Activated CD8-positive, alpha-beta memory T cell treated with anti-CD3 and anti-CD28 coated beads for 1 hour (primary cell): Measurements from ENCODE around the gene SPTBN5.

ENCODE experiments used
- DNase-seq, 2 donors: peaks; one replicate each; pipeline ENCODE4 v3.0.0-alpha.2; 2020; ENCODE audit warnings: low read depth in 1 of 2; ENCODE audit errors: extremely low read depth in 1 of 2

SPTBN5 gene

GRCh38 chr15:41827290-41827879 lies 66.5 kb downstream of the SPTBN5 start:
- no peak for DNase-seq

GRCh38 chr15:41825572-41826535 lies 68.0 kb downstream of the SPTBN5 start:
- DNase-seq: no peak

- DNase-seq: no peak
Observed at GRCh38 chr15:41825145-41825544, 68.7 kb downstream of the SPTBN5 start.

- no peak for DNase-seq
Observed at GRCh38 chr15:41824062-41824745, 69.6 kb downstream of the SPTBN5 start.

- no peak for DNase-seq
Observed at GRCh38 chr15:41823502-41823901, 70.4 kb downstream of the SPTBN5 start.

- DNase-seq: no peak
Observed at GRCh38 chr15:41822957-41823356, 70.9 kb downstream of the SPTBN5 start.

- DNase-seq: no peak
Observed at GRCh38 chr15:41822471-41822870, 71.4 kb downstream of the SPTBN5 start.

- DNase-seq: no peak
Observed at GRCh38 chr15:41821831-41822230, 72.0 kb downstream of the SPTBN5 start.

- no peak for DNase-seq
Observed at GRCh38 chr15:41820791-41821423, 72.9 kb downstream of the SPTBN5 start.

- DNase-seq: no peak
Observed at GRCh38 chr15:41819455-41820050, 74.3 kb downstream of the SPTBN5 start.

GRCh38 chr15:41817781-41818180 lies 76.1 kb downstream of the SPTBN5 start:
- DNase-seq: no peak

- no peak for DNase-seq
Observed at GRCh38 chr15:41817327-41817726, 76.5 kb downstream of the SPTBN5 start.

- no peak for DNase-seq
Observed at GRCh38 chr15:41816788-41817187, 77.1 kb downstream of the SPTBN5 start.

- DNase-seq: no peak
Observed at GRCh38 chr15:41814534-41814933, 79.3 kb downstream of the SPTBN5 start.

- DNase-seq: no peak
Observed at GRCh38 chr15:41813426-41813825, 80.4 kb downstream of the SPTBN5 start.

- DNase-seq: no peak
Observed at GRCh38 chr15:41812820-41813375, 81.0 kb downstream of the SPTBN5 start.

GRCh38 chr15:41811432-41812195 lies 82.2 kb downstream of the SPTBN5 start:
- peak; percentile 38 to 60 for DNase-seq

GRCh38 chr15:41810651-41811431 lies 83.0 kb downstream of the SPTBN5 start:
- DNase-seq: no peak
